Hepatocyte (in vitro differentiated cells): Measurements from ENCODE around the gene ADCY4. TPM values are rescaled to one million over a fixed set of nuclear protein-coding genes. Genes with fewer than 3 reads are reported as not detected.

Experiments
- DNase-seq: peaks from one replicate; pipeline ENCODE4 v3.0.0-alpha.2; 2016; ENCODE audit warnings: low spot score
- H2AFZ ChIP-seq: fragments of 200-600 bp; sonication (generic); 2 replicates; pipeline ENCODE4 v1.6.0; 2016; ENCODE audit warnings: antibody characterized with exemption, mild to moderate bottlenecking
- H3K27ac ChIP-seq: fragments of 200-600 bp; sonication (generic); 2 replicates; pipeline ENCODE4 v1.5.1; 2016; ENCODE audit warnings: mild to moderate bottlenecking
- H3K27me3 ChIP-seq: fragments of 200-600 bp; sonication (generic); 2 replicates; pipeline ENCODE4 v1.6.1; 2016
- H3K36me3 ChIP-seq: fragments of 200-600 bp; sonication (generic); replicated peaks from 2 replicates; pipeline ENCODE4 v1.5.1; 2016; ENCODE audit warnings: low read depth; ENCODE audit not compliant: insufficient read depth
- H3K4me1 ChIP-seq: fragments of 200-600 bp; sonication (generic); 2 replicates; pipeline ENCODE4 v1.5.1; 2016; ENCODE audit warnings: mild to moderate bottlenecking, moderate library complexity; ENCODE audit not compliant: insufficient read depth
- H3K4me2 ChIP-seq: fragments of 200-600 bp; sonication (generic); 2 replicates; pipeline ENCODE4 v1.6.0; 2016
- H3K4me3 ChIP-seq: fragments of 200-600 bp; sonication (generic); 2 replicates; pipeline ENCODE4 v1.5.1; 2016; ENCODE audit warnings: mild to moderate bottlenecking
- H3K79me2 ChIP-seq: fragments of 200-600 bp; sonication (generic); 2 replicates; pipeline ENCODE4 v1.6.0; 2017; ENCODE audit warnings: mild to moderate bottlenecking
- H3K9me2 ChIP-seq: fragments of 200-600 bp; sonication (generic); replicated peaks from 2 replicates; pipeline ENCODE4 v1.6.0; 2017; ENCODE audit warnings: mild to moderate bottlenecking; ENCODE audit not compliant: insufficient read depth
- H3K9me3 ChIP-seq: fragments of 200-600 bp; sonication (generic); 2 replicates; pipeline ENCODE4 v1.5.1; 2016; ENCODE audit warnings: low read depth, mild to moderate bottlenecking
- H4K20me1 ChIP-seq: fragments of 200-600 bp; sonication (generic); 2 replicates; pipeline ENCODE4 v1.6.0; 2016; ENCODE audit warnings: mild to moderate bottlenecking; ENCODE audit not compliant: insufficient read depth, poor library complexity, severe bottlenecking
- CTCF ChIP-seq: fragments of 200-600 bp; sonication (generic); IDR thresholded peaks from 2 replicates; pipeline ENCODE4 v1.5.1; 2016; ENCODE audit warnings: antibody characterized with exemption, mild to moderate bottlenecking; ENCODE audit not compliant: poor library complexity
- EZH2 ChIP-seq: fragments of 200-600 bp; sonication (generic); IDR thresholded peaks from 2 replicates; pipeline ENCODE4 v1.6.1; 2016; ENCODE audit warnings: antibody characterized with exemption, mild to moderate bottlenecking, borderline replicate concordance
- EZH2phosphoT487 ChIP-seq: fragments of 200-600 bp; sonication (generic); IDR thresholded peaks from one replicate; pipeline ENCODE4 v1.6.1; 2018; ENCODE audit warnings: antibody characterized with exemption, mild to moderate bottlenecking, low read depth, moderate library complexity; ENCODE audit not compliant: unreplicated experiment, severe bottlenecking
- WGBS: methylation state at CpG from one replicate; pipeline ENCODE4 v1.1.6; 2016; ENCODE audit warnings: low lambda C conversion rate; ENCODE audit errors: missing lambda C conversion rate; 5-methylcytosine and 5-hydroxymethylcytosine counted together
- polyA plus RNA-seq: library from polyadenylated mRNA; unstranded; fragments of >200 nt; fragmentation: Nextera tagmentation; extraction: Ambion mirVana; gene quantifications from 2 replicates; pipeline ENCODE4 v1.2.1, GENCODE V29; 2016
- small RNA-seq: library from RNA; depleted of rRNA; stranded (forward); fragments of <200 nt; gene quantifications from one replicate; pipeline ENCODE3, GENCODE V24; 2014
- total RNA-seq: library from RNA; depleted of rRNA; stranded (reverse); fragments of >200 nt; gene quantifications from 2 replicates; pipeline ENCODE4 v1.2.3, GENCODE V29; 2014

ADCY4 gene
- total and polyA plus RNA-seq, 2 experiments from 2014 or later, result 0.63 to 1.3 TPM

DNA sequence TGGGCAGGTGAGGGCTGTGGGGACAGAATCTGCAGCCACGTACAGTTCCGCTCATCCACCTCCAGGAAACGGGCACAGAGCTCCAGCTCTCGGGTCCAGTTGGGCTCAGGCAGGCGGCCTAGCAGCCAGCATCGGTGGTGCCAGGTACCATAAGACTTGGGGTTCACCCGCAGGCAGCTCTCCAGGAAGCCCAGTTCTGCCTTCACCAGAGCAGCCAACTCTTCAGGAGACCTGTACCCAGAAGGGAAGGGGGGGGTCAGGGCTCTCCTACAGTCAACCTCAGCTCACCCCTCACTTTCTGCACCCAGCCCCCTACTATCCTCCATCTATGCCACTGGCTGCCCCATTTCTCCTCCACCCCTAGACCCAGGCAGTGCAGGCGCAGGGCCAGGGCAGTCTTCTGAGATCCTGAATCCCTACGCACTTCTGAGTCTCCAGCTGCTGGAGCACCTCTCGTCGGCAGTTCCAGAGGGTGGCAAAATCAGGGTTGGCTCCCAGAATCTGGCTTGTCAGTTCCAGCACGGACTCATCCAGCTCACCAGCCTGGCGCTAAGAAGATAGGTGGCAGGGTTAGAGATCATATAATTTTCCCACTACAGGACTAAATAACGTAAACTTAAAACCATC lies 64.8 kb downstream of the ADCY4 start:
- DNase-seq, result no peak
- no peak overlapping the region for H2AFZ ChIP-seq
- WGBS, result 97% methylated on average over 14 of the region's 14 CpGs
- no peaks in the 10 kb centered on the region for H3K9me2 ChIP-seq
- H4K20me1 ChIP-seq, result no peaks in the 10 kb centered on the region
- H3K4me2 ChIP-seq, result no peak overlapping the region
- no peaks in the 10 kb centered on the region for H3K27me3 ChIP-seq
- no peak overlapping the region for H3K4me3 ChIP-seq
- TF ChIP-seq EZH2 (no peak), EZH2phosphoT487 (no peak), CTCF (no peak)
- peaks cover 10% of the 10 kb centered on the region for H3K79me2 ChIP-seq
- H3K4me1 ChIP-seq, result peaks cover 6% of the 10 kb centered on the region
- no peak overlapping the region for H3K27ac ChIP-seq
- H3K36me3 ChIP-seq, result no peaks in the 10 kb centered on the region
- H3K9me3 ChIP-seq, result no peaks in the 10 kb centered on the region

DNA sequence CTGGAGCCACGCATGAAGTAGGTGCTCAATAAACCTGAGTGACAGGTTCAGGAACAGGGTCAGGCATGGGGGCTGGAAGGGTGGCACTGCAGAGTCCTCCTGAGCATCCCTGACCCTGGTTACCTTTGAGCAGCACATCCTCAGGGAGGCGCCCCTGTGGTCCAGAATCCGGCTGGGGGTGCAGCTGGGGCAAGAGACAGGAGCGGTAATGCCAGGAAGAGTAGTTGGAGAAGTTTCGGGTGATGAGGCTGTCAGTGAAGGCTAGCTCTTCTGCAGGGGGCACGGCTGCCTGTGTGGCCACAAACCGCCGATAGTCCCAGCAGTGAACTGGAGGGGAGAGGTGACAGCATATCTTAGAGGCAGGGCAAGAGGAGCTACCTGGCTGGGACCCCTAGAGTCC lies 65.5 kb downstream of the ADCY4 start:
- H3K4me2 ChIP-seq, result no peak overlapping the region
- H3K9me3 ChIP-seq, result no peaks in the 10 kb centered on the region
- H4K20me1 ChIP-seq, result no peaks in the 10 kb centered on the region
- no peak overlapping the region for H3K4me3 ChIP-seq
- H3K36me3 ChIP-seq, result no peaks in the 10 kb centered on the region
- WGBS, result over 99% methylated on average over 8 of the region's 8 CpGs
- no peaks in the 10 kb centered on the region for H3K9me2 ChIP-seq
- no peak overlapping the region for H2AFZ ChIP-seq
- peaks cover 6% of the 10 kb centered on the region for H3K4me1 ChIP-seq
- no peaks in the 10 kb centered on the region for H3K27me3 ChIP-seq
- H3K27ac ChIP-seq, result no peak overlapping the region
- no peak for DNase-seq
- H3K79me2 ChIP-seq, result peaks cover 10% of the 10 kb centered on the region
- TF ChIP-seq CTCF (no peak), EZH2phosphoT487 (no peak), EZH2 (no peak)

Small RNA genes within 50 kb of the gene (small RNA-seq; reads per million reads assigned to genes)
- not detected for gene RF00026

Other genes with a start within 250 kb of the ADCY4 start
Only the 30 nearest of the 33 such genes appear.
- gene NRL, start 220.1 kb downstream of the ADCY4 start, total RNA-seq, result 1.2 and 4.8 TPM in 2 replicates
- 2.4 and 3.3 TPM in 2 replicates for gene NRL, start 220.1 kb downstream of the ADCY4 start, polyA plus RNA-seq
- 0.24 and 1.0 TPM in 2 replicates for gene FITM1, start 204.4 kb downstream of the ADCY4 start, total RNA-seq
- gene FITM1, start 204.4 kb downstream of the ADCY4 start, polyA plus RNA-seq, result 0.62 and 2.2 TPM in 2 replicates
- 123 and 134 TPM in 2 replicates for gene PSME1, start 198.9 kb downstream of the ADCY4 start, total RNA-seq
- gene PSME1, start 198.9 kb downstream of the ADCY4 start, polyA plus RNA-seq, result 202 and 238 TPM in 2 replicates
- gene EMC9, start 193.5 kb downstream of the ADCY4 start, total RNA-seq, result 13.8 TPM in 2 replicates
- 32.2 and 34.1 TPM in 2 replicates for gene EMC9, start 193.5 kb downstream of the ADCY4 start, polyA plus RNA-seq
- gene PSME2, start 188.5 kb downstream of the ADCY4 start, total RNA-seq, result 62.7 and 75.5 TPM in 2 replicates
- 178 and 189 TPM in 2 replicates for gene PSME2, start 188.5 kb downstream of the ADCY4 start, polyA plus RNA-seq
- 27.8 and 35.0 TPM in 2 replicates for gene RNF31, start 187.6 kb downstream of the ADCY4 start, total RNA-seq
- 27.3 and 29.7 TPM in 2 replicates for gene RNF31, start 187.6 kb downstream of the ADCY4 start, polyA plus RNA-seq
- 33.7 and 42.7 TPM in 2 replicates for gene IRF9, start 173.8 kb downstream of the ADCY4 start, total RNA-seq
- 66.9 and 79.5 TPM in 2 replicates for gene IRF9, start 173.8 kb downstream of the ADCY4 start, polyA plus RNA-seq
- 28.5 and 44.8 TPM in 2 replicates for gene REC8, start 163.0 kb downstream of the ADCY4 start, total RNA-seq
- 170 and 193 TPM in 2 replicates for gene REC8, start 163.0 kb downstream of the ADCY4 start, polyA plus RNA-seq
- gene IPO4, start 146.3 kb downstream of the ADCY4 start, total RNA-seq, result 18.7 and 19.5 TPM in 2 replicates
- gene IPO4, start 146.3 kb downstream of the ADCY4 start, polyA plus RNA-seq, result 19.0 and 26.4 TPM in 2 replicates
- gene TM9SF1, start 139.6 kb downstream of the ADCY4 start, total RNA-seq, result 68.1 and 75.4 TPM in 2 replicates
- 84.0 and 86.1 TPM in 2 replicates for gene TM9SF1, start 139.6 kb downstream of the ADCY4 start, polyA plus RNA-seq
- gene TSSK4, start 129.4 kb downstream of the ADCY4 start, total RNA-seq, result 0.84 TPM in 1 of 2 replicates, not detected in the other
- gene TSSK4, start 129.4 kb downstream of the ADCY4 start, polyA plus RNA-seq, result 0.74 and 1.4 TPM in 2 replicates
- gene CHMP4A, start 121.6 kb downstream of the ADCY4 start, total RNA-seq, result 25.6 and 40.8 TPM in 2 replicates
- 73.6 and 106 TPM in 2 replicates for gene CHMP4A, start 121.6 kb downstream of the ADCY4 start, polyA plus RNA-seq
- gene MDP1, start 119.0 kb downstream of the ADCY4 start, total RNA-seq, result 8.0 and 12.2 TPM in 2 replicates
- gene MDP1, start 119.0 kb downstream of the ADCY4 start, polyA plus RNA-seq, result 16.1 and 20.9 TPM in 2 replicates
- gene NEDD8, start 102.7 kb downstream of the ADCY4 start, total RNA-seq, result 158 and 162 TPM in 2 replicates
- gene NEDD8, start 102.7 kb downstream of the ADCY4 start, polyA plus RNA-seq, result 326 TPM in 2 replicates
- gene GMPR2, start 102.1 kb downstream of the ADCY4 start, total RNA-seq, result 70.2 and 83.4 TPM in 2 replicates
- 62.4 and 69.6 TPM in 2 replicates for gene GMPR2, start 102.1 kb downstream of the ADCY4 start, polyA plus RNA-seq
- gene TINF2, start 92.4 kb downstream of the ADCY4 start, total RNA-seq, result 34.0 and 36.5 TPM in 2 replicates
- gene TINF2, start 92.4 kb downstream of the ADCY4 start, polyA plus RNA-seq, result 39.6 and 42.5 TPM in 2 replicates
- gene TGM1, start 71.9 kb downstream of the ADCY4 start, total RNA-seq, result 0.33 and 0.56 TPM in 2 replicates
- gene TGM1, start 71.9 kb downstream of the ADCY4 start, polyA plus RNA-seq, result 1.5 and 1.9 TPM in 2 replicates
- 13.0 and 18.2 TPM in 2 replicates for gene RABGGTA, start 63.5 kb downstream of the ADCY4 start, total RNA-seq
- 36.0 and 52.1 TPM in 2 replicates for gene RABGGTA, start 63.5 kb downstream of the ADCY4 start, polyA plus RNA-seq
- gene DHRS1, start 35.3 kb downstream of the ADCY4 start, total RNA-seq, result 23.0 and 29.9 TPM in 2 replicates
- 39.5 and 55.9 TPM in 2 replicates for gene DHRS1, start 35.3 kb downstream of the ADCY4 start, polyA plus RNA-seq
- gene NOP9, start 35.2 kb downstream of the ADCY4 start, total RNA-seq, result 12.5 and 13.2 TPM in 2 replicates
- 2.4 and 3.7 TPM in 2 replicates for gene NOP9, start 35.2 kb downstream of the ADCY4 start, polyA plus RNA-seq
- 43.0 and 56.9 TPM in 2 replicates for gene CIDEB, start 27.1 kb downstream of the ADCY4 start, total RNA-seq
- gene CIDEB, start 27.1 kb downstream of the ADCY4 start, polyA plus RNA-seq, result 46.3 and 59.9 TPM in 2 replicates
- 3.3 and 3.6 TPM in 2 replicates for gene LTB4R2, start 24.9 kb downstream of the ADCY4 start, total RNA-seq
- 0.56 and 0.92 TPM in 2 replicates for gene LTB4R2, start 24.9 kb downstream of the ADCY4 start, polyA plus RNA-seq
- 4.2 and 5.1 TPM in 2 replicates for gene LTB4R, start 23.6 kb downstream of the ADCY4 start, total RNA-seq
- 3.6 and 6.2 TPM in 2 replicates for gene LTB4R, start 23.6 kb downstream of the ADCY4 start, polyA plus RNA-seq
- 4.8 and 9.1 TPM in 2 replicates for gene RIPK3, start 4.9 kb upstream of the ADCY4 start, total RNA-seq
- gene RIPK3, start 4.9 kb upstream of the ADCY4 start, polyA plus RNA-seq, result 7.0 and 7.4 TPM in 2 replicates
- gene NFATC4, start 33.1 kb upstream of the ADCY4 start, total RNA-seq, result 37.8 and 45.0 TPM in 2 replicates
- gene NFATC4, start 33.1 kb upstream of the ADCY4 start, polyA plus RNA-seq, result 68.8 and 84.5 TPM in 2 replicates
- 41.7 and 56.5 TPM in 2 replicates for gene NYNRIN, start 63.9 kb upstream of the ADCY4 start, total RNA-seq
- 34.4 and 34.5 TPM in 2 replicates for gene NYNRIN, start 63.9 kb upstream of the ADCY4 start, polyA plus RNA-seq
- 2.2 and 2.8 TPM in 2 replicates for gene CBLN3, start 94.6 kb upstream of the ADCY4 start, total RNA-seq
- 0.99 and 2.4 TPM in 2 replicates for gene CBLN3, start 94.6 kb upstream of the ADCY4 start, polyA plus RNA-seq
- gene KHNYN, start 94.9 kb upstream of the ADCY4 start, total RNA-seq, result 67.1 and 90.5 TPM in 2 replicates
- 36.4 and 39.6 TPM in 2 replicates for gene KHNYN, start 94.9 kb upstream of the ADCY4 start, polyA plus RNA-seq
- 24.4 and 34.1 TPM in 2 replicates for gene SDR39U1, start 107.7 kb upstream of the ADCY4 start, total RNA-seq
- 99.7 and 102 TPM in 2 replicates for gene SDR39U1, start 107.7 kb upstream of the ADCY4 start, polyA plus RNA-seq
- gene CMA1, start 173.2 kb upstream of the ADCY4 start, total RNA-seq, result not detected in 2 replicates
- gene CMA1, start 173.2 kb upstream of the ADCY4 start, polyA plus RNA-seq, result not detected in 2 replicates